Measurements from ENCODE around the gene MYADML2. TPM values are rescaled to one million over a fixed set of nuclear protein-coding genes. Genes with fewer than 3 reads are reported as not detected.
A peak's percentile ranks its signal among the peaks of the same experiment; 100 is the strongest.

Gene MYADML2
- total and polyA plus RNA-seq, 4 donors = not detected

GRCh38 chr17:81960130-81960958 lies 13.3 kb upstream of the MYADML2 start:
- Histone ChIP-seq H3K36me3 (ENCODE audit: control insufficient read depth in 1 of 2, insufficient read depth in 2 of 2, low read length in 1 of 2) (no peaks in the 10 kb centered on the region), H3K27ac (ENCODE audit: low read depth in 1 of 2, low read length in 2 of 2) (no peak overlapping the region), H3K9me3 (ENCODE audit: control insufficient read depth, low read length) (no peaks in the 10 kb centered on the region), H3K4me1 (ENCODE audit: control insufficient read depth in 1 of 2, insufficient read depth in 2 of 2, low read length in 2 of 2) (no peaks in the 10 kb centered on the region), H3K27me3 (ENCODE audit: control insufficient read depth in 1 of 2, insufficient read depth in 2 of 2, low read length in 1 of 2) (no peaks in the 10 kb centered on the region), H3K4me3 (ENCODE audit: low read length in 2 of 2) (no peak overlapping the region)
- intact Hi-C loops (cut with DNase I) = no loop called here
- 2 to 3% methylated on average over 44 to 98 of the region's 98 CpGs for WGBS, 2 donors
- DNase-seq = peak in 1 of 2 donors; percentile 78
- ATAC-seq (ENCODE audit: low FRiP score) = no peak

- no peak overlapping the region for H3K4me3 ChIP-seq (ENCODE audit: low read length in 2 of 2)
- DNase-seq = peak; percentile 80 to 93
- H3K36me3 ChIP-seq (ENCODE audit: control insufficient read depth in 1 of 2, insufficient read depth in 2 of 2, low read length in 1 of 2) = no peaks in the 10 kb centered on the region
- H3K4me1 ChIP-seq (ENCODE audit: control insufficient read depth in 1 of 2, insufficient read depth in 2 of 2, low read length in 2 of 2) = no peaks in the 10 kb centered on the region
- no peaks in the 10 kb centered on the region for H3K9me3 ChIP-seq (ENCODE audit: control insufficient read depth, low read length)
- intact Hi-C loops (cut with DNase I) = loop anchor here (1.0 to 10.0 kb wide), 3 partner anchors 61 to 195 kb away; no protein-coding TSS in a partner anchor
- 1 to 2% methylated on average over 96 to 112 of the region's 112 CpGs for WGBS, 2 donors
- H3K27me3 ChIP-seq (ENCODE audit: control insufficient read depth in 1 of 2, insufficient read depth in 2 of 2, low read length in 1 of 2) = no peaks in the 10 kb centered on the region
- ATAC-seq (ENCODE audit: low FRiP score) = peak; percentile 87
- H3K27ac ChIP-seq (ENCODE audit: low read depth in 1 of 2, low read length in 2 of 2) = no peak overlapping the region
Observed at GRCh38 chr17:81959362-81960129, 12.5 kb upstream of the MYADML2 start.

- WGBS, 2 donors = 53 to 56% methylated on average over 15 of the region's 15 CpGs
Observed at GRCh38 chr17:81958633-81959342, 11.8 kb upstream of the MYADML2 start.

GRCh38 chr17:81957691-81958432 lies 10.8 kb upstream of the MYADML2 start:
- Histone ChIP-seq H3K27me3 (ENCODE audit: control insufficient read depth in 1 of 2, insufficient read depth in 2 of 2, low read length in 1 of 2) (no peaks in the 10 kb centered on the region), H3K36me3 (ENCODE audit: control insufficient read depth in 1 of 2, insufficient read depth in 2 of 2, low read length in 1 of 2) (no peaks in the 10 kb centered on the region), H3K9me3 (ENCODE audit: control insufficient read depth, low read length) (no peaks in the 10 kb centered on the region), H3K27ac (ENCODE audit: low read depth in 1 of 2, low read length in 2 of 2) (no peak overlapping the region), H3K4me3 (ENCODE audit: low read length in 2 of 2) (no peak overlapping the region), H3K4me1 (ENCODE audit: control insufficient read depth in 1 of 2, insufficient read depth in 2 of 2, low read length in 2 of 2) (no peaks in the 10 kb centered on the region)
- peak in 1 of 2 donors; percentile 75 for DNase-seq
- ATAC-seq (ENCODE audit: low FRiP score) = no peak
- intact Hi-C loops (cut with DNase I) = loop anchor here (2.0 to 10.0 kb wide), 2 partner anchors 63 to 197 kb away; no protein-coding TSS in a partner anchor
- WGBS, 2 donors = 74 to 78% methylated on average over 19 of the region's 19 CpGs

More at GRCh38 chr17:81958633-81959342, 11.8 kb upstream of the MYADML2 start:
- no peak overlapping the region for H3K27ac ChIP-seq (ENCODE audit: low read depth in 1 of 2, low read length in 2 of 2)
- H3K4me3 ChIP-seq (ENCODE audit: low read length in 2 of 2) = no peak overlapping the region
- H3K27me3 ChIP-seq (ENCODE audit: control insufficient read depth in 1 of 2, insufficient read depth in 2 of 2, low read length in 1 of 2) = no peaks in the 10 kb centered on the region
- intact Hi-C loops (cut with DNase I) = loop anchor here (1.0 to 10.0 kb wide), 3 partner anchors 62 to 196 kb away; no protein-coding TSS in a partner anchor
- H3K9me3 ChIP-seq (ENCODE audit: control insufficient read depth, low read length) = no peaks in the 10 kb centered on the region
- no peak for ATAC-seq (ENCODE audit: low FRiP score)
- peak in 1 of 2 donors; percentile 75 for DNase-seq
- no peaks in the 10 kb centered on the region for H3K4me1 ChIP-seq (ENCODE audit: control insufficient read depth in 1 of 2, insufficient read depth in 2 of 2, low read length in 2 of 2)
- H3K36me3 ChIP-seq (ENCODE audit: control insufficient read depth in 1 of 2, insufficient read depth in 2 of 2, low read length in 1 of 2) = no peaks in the 10 kb centered on the region

- H3K4me3 ChIP-seq (ENCODE audit: low read length in 2 of 2) = no peak overlapping the region
- 88 to 89% methylated on average over 45 of the region's 45 CpGs for WGBS, 2 donors
Observed at GRCh38 chr17:81956607-81957589, 9.9 kb upstream of the MYADML2 start.

GRCh38 chr17:81955756-81956544 lies 8.9 kb upstream of the MYADML2 start:
- Histone ChIP-seq H3K4me3 (ENCODE audit: low read length in 2 of 2) (no peak overlapping the region), H3K36me3 (ENCODE audit: control insufficient read depth in 1 of 2, insufficient read depth in 2 of 2, low read length in 1 of 2) (no peaks in the 10 kb centered on the region), H3K9me3 (ENCODE audit: control insufficient read depth, low read length) (no peaks in the 10 kb centered on the region), H3K4me1 (ENCODE audit: control insufficient read depth in 1 of 2, insufficient read depth in 2 of 2, low read length in 2 of 2) (no peaks in the 10 kb centered on the region), H3K27ac (ENCODE audit: low read depth in 1 of 2, low read length in 2 of 2) (no peak overlapping the region), H3K27me3 (ENCODE audit: control insufficient read depth in 1 of 2, insufficient read depth in 2 of 2, low read length in 1 of 2) (no peaks in the 10 kb centered on the region)
- 80 to 82% methylated on average over 12 to 13 of the region's 13 CpGs for WGBS, 2 donors
- ATAC-seq (ENCODE audit: low FRiP score) (no peak), DNase-seq (no peak)
- intact Hi-C loops (cut with DNase I) = loop anchor here (10.0 kb wide), 1 partner anchor 199 kb away; no protein-coding TSS in a partner anchor

More at GRCh38 chr17:81956607-81957589, 9.9 kb upstream of the MYADML2 start:
- no peaks in the 10 kb centered on the region for H3K4me1 ChIP-seq (ENCODE audit: control insufficient read depth in 1 of 2, insufficient read depth in 2 of 2, low read length in 2 of 2)
- ATAC-seq (ENCODE audit: low FRiP score) (no peak), DNase-seq (peak in 1 of 2 donors; percentile 76)
- H3K27ac ChIP-seq (ENCODE audit: low read depth in 1 of 2, low read length in 2 of 2) = no peak overlapping the region
- intact Hi-C loops (cut with DNase I) = loop anchor here (10.0 kb wide), 1 partner anchor 198 kb away; no protein-coding TSS in a partner anchor
- no peaks in the 10 kb centered on the region for H3K27me3 ChIP-seq (ENCODE audit: control insufficient read depth in 1 of 2, insufficient read depth in 2 of 2, low read length in 1 of 2)
- H3K9me3 ChIP-seq (ENCODE audit: control insufficient read depth, low read length) = no peaks in the 10 kb centered on the region
- no peaks in the 10 kb centered on the region for H3K36me3 ChIP-seq (ENCODE audit: control insufficient read depth in 1 of 2, insufficient read depth in 2 of 2, low read length in 1 of 2)
